Heart left ventricle (tissue), 13 donors: ENCODE measurements around the gene FNDC3B.

Experiments used
- CTCF ChIP-seq, 12 donors: fragments of 200-600 bp; sonication (generic) in 4 of 12; IDR thresholded peaks; one replicate each; pipeline versions ENCODE4 v1.5.0 to v1.8.0; 2018 to 2022; ENCODE audit warnings: antibody characterized with exemption in 12 of 12, mild to moderate bottlenecking in 5 of 12
- POLR2A ChIP-seq, 2 donors: fragments of 450-650 bp; IDR thresholded peaks; one replicate each; pipeline ENCODE4 v1.6.1; 2017; ENCODE audit warnings: antibody characterized with exemption in 2 of 2, mild to moderate bottlenecking in 2 of 2, moderate library complexity in 2 of 2
- donor health status: ischemic (EF 13 %, LVEDD 7.1; RV severe dilation, severe dysfunction).
- donor health status: DM: no; HTN: yes; CAD: no.
- donor health status: DM: no; HTN: no; CAD: no.
- donor health status: ischemic (EF 25% LVEDD 6.9; RV normal size, moderate dysfunction).
- donor health status: ischemic (EF 25% LVEDD 5.7; RV mildly dilated, moderate dysfunction).
- donor health status: ischemic (EF 35%, LVEDD 5.7; RV mildly dilated, moderate dysfunction).
- donor health status: nonischemic (EF 11% LVEDD 7.7; RV severe dilation, severe dysfunction).
- donor health status: DM: yes; HTN: yes; CAD: no.
- donor health status: PGD.
- donor health status: ischemic (EF 29% LVEDD 5.4; RV normal size, mild dysfunction).
- donor health status: nonischemic (EF 23%, LVEDD 6.1; RV moderate dilation, normal function).

- no peak for TF ChIP-seq CTCF (IDR thresholded peaks at IDR 0.05)
- TF ChIP-seq POLR2A (IDR thresholded peaks at IDR 0.05), result no peak
Observed at GRCh38 chr3:172167892-172168648, 128.7 kb downstream of the FNDC3B start.
